GM21528 (cell line): Measurements from ENCODE around the gene SYNE2.
"Not testable (repeated sequence)": the region's sequence is repeated elsewhere in the genome, so short reads cannot be mapped to it uniquely, and the experiment has no call there.

Experiments
- ATAC-seq: cut with Tn5 transposase; IDR thresholded peaks from one replicate; pipeline ENCODE4 v1.9.1; 2021; ENCODE audit warnings: mild to moderate bottlenecking, moderate library complexity; ENCODE audit not compliant: unreplicated experiment, low FRiP score

The SYNE2 gene

DNA sequence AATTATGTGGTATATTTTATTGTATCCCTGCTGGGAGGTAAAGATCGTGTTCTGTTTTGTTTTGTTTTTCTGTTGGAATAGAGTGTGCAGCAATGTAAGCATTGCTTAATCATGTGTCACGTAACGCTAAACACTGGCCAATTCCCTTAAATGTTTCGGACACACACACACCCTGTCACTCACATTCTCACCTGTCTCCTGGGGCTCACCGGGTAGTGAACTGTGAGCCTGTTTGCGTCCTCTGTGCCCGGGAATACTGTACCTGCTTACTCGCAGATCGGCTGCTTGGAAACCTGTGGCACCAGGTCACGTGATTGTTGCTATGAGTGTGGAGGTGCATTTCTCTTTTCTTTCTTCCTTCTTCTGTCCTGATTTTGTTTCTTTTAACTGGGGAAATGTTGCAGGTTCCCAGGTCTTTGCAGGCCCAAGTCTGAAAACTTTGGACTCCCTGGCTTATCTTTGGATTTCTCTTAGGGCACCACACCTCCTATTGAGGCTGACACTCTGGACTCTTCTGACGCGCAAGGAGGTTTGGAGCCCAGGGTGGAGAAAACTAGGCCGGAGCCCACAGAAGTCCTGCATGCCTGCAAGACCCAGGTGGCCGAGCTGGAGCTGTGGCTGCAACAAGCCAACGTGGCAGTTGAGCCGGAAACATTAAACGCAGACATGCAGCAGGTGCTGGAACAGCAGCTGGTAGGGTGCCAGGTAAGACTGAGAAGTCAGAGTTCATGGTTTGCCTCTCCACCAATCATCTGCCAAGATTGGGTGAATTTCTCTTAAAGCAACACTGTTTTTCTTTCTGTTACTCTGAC, 260.3 kb downstream of the SYNE2 start:
- no peak for ATAC-seq

DNA sequence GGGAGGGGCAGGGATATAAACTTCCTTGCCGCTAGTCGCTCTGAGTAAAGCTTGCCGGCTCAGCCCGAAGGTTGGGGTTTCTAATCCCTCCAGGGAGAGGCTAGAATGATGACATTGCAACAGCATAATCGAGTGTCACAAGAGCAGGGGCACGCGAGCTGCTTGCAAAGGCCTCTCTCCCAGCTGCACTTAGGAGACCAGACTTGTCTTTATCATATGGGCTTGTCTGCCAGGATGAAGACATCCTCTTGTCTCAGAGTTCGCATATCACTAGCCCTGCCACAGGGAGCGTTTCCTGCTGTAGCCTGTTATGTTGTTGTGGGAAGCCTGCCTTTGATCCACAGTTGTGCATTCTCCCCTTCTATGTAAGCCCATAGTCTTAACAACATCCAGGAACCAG, 261.4 kb downstream of the SYNE2 start:
- ATAC-seq = no peak

DNA sequence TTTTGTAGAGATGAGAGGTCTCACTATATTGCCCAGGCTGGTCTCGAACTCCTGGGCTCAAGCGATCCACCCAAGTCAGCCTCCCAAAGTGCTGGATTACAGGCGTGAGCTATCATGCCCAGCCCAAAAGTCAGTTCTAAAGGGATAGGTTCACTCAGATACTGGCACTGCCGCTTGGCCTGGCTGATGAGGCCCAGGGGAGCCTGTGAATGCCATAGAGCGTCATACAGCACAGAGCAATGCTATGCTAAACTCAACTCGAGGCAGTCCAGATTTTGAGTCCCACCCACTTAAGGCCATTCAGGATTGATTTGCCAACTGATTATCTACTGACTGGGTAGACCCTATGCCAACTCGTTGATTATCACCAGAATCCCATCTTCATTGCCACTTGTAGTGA, 262.0 kb downstream of the SYNE2 start:
- ATAC-seq = no peak

DNA sequence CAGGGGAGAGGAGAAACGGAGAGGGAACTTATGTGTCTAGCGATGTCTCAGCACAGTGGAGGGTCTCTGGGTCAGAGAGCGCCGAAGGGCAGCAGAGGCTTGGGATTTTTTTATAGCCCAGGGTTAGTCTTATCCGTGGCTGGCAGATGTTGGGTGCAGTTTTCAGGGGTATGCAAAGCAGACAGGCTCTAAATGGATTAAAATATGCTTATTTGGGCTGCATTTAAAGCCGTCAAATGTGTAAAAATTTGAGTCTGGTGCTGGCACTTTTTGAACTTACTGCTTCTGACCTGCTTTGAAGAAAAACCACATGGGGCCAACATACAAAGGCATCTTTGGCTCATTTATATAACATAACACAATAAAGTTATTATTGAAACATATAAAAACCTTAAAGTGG, 262.6 kb downstream of the SYNE2 start:
- no peak for ATAC-seq

DNA sequence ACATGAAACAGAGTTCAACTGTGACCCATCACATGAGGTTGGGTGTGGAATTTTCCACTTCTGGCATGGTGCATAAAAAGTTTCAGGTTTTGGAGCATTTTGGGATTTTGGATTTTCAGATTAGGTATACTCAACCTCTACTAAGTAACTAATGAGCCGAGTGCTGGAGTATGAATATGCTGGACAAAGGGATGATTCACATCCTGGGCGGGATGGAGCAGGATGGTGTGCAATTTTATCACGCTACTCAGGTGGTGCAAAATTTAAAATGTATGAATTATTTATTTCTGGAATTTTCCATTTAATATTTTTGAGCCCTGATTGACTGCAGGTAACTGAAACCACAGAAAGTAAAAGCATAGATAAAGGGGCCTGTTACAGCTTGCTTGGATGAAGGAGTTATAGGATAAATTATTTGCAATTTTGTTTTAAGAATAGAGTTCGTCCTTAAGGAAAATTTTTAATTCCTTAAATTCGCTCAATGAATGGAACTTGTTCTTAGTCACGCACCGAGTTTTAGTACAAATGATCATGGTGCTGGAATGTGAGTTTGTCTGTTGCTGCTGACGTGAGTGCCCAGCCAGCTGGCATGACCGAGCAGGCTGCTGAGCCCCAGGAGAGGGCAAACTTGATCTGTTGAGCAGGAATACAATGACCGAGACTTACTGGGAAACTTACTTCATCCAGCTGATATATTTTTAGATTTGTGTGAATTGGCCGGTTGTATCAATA, 265.0 kb downstream of the SYNE2 start:
- ATAC-seq = no peak

DNA sequence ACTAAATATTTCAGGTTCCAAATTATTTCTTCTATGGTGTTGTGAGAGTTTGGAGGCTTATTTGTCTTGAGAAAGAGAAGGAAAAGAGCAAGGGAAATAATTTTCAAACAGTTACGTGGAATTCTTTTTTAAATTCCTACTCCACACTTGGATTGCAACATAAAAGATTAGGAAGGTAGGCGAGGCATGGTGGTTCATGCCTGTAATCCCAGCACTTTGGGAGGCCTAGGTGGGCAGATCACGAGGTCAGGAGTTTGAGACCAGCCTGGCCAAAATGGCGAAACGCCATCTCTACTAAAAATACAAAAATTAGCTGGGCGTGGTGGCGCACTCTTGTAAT, 265.6 kb downstream of the SYNE2 start:
- ATAC-seq = not testable (repeated sequence)

DNA sequence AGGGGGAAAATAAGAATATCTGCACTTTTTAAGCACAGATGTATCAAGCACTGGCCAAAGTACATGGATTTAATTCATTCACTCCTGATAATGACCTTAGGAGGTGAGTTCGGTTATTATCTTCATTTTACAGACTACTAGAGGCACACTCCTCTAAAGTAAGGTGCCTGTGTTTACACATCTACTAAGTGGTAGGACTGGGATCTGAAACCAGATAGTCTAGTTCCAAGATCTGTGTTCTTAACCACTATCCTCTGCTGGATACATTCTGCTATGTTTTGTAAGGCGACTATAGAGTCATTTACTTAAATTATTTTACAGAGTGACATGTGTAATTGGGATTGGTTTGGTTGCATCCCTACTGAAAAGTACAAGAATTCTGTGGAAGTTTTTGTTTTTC, 266.1 kb downstream of the SYNE2 start:
- no peak for ATAC-seq

DNA sequence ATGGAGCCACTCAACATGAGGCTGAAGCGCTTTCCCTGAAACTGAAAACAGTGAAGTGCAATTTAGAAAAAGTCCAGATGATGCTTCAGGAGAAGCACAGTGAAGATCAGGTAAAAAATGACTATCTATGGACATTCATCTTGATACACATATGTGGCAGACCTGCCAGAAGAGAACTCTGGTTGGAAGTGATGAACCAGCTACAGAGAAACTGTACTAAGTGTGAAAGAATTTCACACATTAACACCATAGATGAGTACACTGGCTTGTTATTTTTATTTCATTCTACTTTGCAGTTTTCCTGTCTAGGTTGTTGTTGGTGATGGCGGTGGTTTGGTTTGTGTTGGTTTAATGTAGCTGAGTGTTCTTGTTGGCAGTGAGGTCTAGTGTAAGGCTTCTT, 266.7 kb downstream of the SYNE2 start:
- no peak for ATAC-seq

DNA sequence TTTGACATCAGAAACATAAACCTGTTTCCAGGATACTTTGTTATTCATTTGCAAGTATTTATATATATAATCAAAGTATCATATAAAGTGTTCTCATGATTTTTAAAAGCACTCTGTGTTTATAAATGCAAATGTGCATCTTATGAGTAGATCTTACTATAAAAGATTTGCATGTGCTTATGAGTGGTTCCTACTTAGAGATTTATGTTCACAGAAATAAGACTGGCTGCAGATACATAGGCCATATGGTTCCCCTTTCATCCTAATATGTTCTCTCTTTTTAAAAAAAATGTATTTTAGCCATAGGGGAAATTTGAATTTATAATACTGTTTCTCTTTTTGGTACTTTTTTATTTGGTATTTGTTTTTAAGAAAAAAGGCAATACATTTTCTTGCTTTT, 267.2 kb downstream of the SYNE2 start:
- ATAC-seq = no peak

DNA sequence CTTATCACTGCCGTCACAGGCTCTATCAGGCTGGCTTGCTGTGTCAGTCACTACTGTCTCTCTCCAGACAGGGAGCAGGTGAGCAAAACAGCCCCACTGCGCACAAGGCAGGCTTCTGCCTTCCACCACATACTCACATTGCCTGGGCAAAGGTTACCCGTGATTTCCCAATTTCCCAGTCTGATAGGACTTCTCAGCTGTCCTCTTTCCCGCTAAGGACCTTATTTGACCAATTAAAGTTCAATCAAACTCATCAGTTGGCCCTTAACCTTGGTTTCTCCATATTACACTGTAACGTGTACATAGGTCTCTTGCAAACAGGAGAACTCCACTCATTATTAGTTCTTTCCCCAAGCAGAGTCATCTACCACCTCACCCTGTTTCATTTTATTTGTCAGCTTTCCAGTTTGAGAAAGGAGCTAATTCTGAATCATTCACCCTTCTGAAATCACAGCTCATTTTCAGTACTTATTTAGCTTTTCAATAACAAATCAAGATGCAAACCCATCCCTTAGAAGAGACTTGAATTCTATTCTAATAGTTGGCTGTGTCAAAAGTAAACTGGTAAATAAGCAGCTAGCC, 270.5 kb downstream of the SYNE2 start:
- no peak for ATAC-seq

DNA sequence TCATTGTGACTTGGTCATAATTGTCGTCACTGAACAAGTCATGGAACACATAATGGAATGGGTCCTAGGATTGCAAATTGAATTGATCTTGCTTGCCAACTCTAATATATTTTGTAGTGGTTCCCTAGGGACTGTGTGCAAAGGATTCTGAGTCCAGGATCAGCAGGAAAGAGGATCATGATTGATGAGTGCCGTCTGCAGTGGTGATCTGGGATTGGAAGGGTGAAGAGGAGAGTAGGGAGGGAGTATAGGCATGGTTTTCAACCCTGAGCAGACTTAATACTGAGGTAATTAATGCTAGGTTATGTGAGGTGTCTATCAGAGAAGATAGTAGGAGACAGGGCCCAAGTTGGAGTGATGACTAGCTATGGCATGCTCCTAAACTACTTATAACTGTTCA, 272.5 kb downstream of the SYNE2 start:
- ATAC-seq = no peak

DNA sequence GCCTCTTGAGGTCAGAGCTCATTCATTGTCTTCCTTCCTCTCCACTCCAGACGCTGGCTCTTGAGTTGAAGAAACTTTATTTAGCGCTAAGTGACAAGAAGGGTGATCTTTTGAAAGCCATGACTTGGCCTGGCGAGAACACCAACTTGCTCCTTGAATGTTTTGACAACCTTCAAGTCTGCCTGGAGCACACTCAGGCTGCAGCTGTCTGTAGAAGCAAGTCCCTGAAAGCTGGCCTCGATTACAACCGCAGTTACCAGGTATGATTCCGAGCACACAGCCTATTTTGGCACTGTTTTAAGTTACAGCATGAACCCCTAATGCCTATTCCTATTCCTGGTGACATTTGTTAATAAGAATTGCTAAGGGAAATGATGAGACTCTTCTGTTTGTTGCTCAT, 273.7 kb downstream of the SYNE2 start:
- no peak for ATAC-seq

DNA sequence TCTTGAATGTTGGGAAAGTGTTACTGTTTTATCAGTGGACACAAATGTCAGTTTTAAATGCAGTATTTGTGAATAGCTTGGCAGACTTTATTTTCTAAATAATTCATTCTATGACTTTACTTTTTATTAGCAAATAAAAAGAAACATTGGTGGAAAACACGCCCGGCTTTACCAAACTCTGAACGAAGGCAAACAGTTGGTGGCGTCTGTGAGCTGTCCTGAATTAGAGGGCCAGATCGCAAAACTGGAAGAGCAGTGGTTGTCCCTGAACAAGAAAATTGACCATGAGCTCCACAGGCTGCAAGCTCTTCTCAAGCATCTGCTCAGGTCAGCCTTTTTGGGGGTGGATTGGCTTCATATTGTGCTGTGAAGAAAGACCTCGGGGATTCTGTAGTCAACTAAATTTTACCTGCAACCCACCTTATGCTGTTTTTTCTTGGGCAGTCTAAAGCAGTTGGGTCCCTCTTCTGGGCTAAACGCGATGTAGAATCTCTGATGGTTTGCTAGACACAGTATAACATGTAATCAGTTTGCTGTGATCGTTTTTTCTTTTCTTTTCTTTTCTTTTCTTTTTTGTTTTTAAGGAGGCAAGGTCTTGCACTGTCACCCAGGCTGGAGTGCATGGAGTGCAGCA, 285.0 kb downstream of the SYNE2 start:
- ATAC-seq = no peak

DNA sequence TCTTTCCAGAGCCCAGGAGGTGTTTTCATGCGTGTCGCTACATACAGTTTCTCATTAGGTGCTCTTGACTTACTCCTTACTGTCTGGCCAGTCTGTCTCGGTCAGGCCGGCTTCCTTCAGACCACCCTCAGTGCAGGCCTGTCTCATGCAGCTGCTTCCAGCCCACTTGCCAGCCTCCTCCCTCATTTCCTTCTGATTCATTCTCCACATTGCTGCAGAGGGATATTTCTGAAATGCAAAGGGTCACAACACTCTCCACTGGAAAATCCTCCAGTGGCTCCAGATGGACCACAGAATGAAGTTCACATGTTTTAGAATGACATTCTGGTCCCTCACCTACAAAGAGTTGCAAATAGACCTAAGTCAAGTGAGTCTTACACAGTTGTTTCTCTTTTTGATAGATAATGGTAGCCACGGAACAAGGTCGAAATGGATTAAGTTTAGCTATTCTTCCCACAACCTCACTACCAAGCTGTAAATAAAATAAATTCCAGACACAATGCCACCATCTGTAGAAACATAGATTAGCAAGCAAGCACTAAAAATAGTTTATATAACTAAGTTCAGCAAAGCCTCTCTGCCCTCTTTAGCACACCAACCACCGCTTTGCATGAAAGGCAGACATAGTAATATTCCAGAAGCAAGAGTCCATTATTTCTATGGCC, 294.5 kb downstream of the SYNE2 start:
- no peak for ATAC-seq

DNA sequence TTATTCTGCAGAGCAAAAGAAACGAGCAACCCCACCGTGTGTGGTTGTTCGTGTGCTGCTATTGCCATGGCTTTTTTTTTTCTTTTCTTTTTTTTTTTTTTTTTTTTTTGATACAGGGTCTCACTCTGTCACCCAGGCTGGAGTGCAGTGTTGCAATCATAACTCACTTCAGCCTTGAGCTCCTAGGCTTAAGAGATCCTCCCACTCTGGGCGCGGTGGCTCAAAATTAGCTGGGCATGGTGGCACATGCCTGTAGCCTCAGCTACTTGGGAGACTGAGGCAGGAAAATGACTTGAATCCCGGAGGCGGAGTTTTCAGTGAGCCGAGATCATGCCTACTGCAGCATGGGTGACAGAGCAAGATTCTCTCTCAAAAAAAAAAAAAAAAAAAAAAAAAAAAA, 297.1 kb downstream of the SYNE2 start:
- ATAC-seq = no peak

DNA sequence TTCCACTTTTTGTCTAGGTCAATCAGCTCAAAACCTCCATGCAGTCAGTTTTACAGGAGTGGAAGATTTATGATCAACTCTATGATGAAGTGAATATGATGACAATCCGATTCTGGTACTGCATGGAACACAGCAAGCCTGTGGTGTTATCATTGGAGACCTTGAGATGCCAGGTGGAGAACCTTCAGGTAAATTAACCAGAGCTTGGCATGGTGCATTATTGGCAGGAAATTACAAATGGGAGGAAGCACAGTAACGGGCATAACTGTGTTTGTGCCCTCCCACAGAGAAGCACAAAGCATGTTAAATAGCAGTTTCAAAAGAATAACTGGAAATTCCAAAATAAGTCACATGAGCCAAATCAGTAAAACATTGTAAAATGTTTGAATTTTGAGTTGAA, 305.8 kb downstream of the SYNE2 start:
- no peak for ATAC-seq

DNA sequence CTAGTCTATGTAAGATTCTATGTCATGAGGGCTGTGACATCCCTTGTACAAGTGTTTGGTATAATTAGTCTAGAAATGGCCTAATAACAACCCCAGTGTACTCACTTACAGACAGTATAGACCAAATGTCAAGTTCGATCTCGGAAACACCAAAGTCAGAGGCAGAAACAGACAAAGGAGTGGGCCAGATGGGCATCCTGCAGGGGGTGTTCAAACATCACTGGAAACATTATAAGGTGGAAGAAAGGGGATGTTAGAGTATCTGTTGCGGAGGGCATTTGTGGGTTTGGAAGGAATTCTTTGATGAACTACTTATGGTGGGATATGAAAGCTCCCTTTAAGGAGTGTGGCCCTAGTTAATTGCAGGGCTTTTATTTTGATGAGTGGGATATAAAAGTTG, 306.8 kb downstream of the SYNE2 start:
- no peak for ATAC-seq

DNA sequence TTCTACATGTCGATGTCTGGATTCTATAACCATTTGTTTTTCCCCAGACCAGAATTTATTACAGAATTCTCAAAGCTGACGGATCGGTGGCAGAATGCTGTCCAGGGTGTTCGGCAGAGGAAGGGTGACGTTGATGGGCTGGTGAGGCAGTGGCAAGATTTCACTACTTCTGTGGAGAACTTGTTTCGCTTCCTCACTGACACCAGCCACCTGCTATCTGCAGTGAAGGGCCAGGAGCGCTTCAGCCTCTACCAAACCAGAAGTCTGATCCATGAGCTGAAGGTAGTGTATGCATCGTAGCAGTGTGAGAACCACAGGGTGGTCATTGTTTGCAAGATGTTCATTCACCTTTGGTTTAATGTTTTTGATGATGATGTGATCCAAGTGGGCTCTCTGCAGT, 317.4 kb downstream of the SYNE2 start:
- no peak for ATAC-seq

DNA sequence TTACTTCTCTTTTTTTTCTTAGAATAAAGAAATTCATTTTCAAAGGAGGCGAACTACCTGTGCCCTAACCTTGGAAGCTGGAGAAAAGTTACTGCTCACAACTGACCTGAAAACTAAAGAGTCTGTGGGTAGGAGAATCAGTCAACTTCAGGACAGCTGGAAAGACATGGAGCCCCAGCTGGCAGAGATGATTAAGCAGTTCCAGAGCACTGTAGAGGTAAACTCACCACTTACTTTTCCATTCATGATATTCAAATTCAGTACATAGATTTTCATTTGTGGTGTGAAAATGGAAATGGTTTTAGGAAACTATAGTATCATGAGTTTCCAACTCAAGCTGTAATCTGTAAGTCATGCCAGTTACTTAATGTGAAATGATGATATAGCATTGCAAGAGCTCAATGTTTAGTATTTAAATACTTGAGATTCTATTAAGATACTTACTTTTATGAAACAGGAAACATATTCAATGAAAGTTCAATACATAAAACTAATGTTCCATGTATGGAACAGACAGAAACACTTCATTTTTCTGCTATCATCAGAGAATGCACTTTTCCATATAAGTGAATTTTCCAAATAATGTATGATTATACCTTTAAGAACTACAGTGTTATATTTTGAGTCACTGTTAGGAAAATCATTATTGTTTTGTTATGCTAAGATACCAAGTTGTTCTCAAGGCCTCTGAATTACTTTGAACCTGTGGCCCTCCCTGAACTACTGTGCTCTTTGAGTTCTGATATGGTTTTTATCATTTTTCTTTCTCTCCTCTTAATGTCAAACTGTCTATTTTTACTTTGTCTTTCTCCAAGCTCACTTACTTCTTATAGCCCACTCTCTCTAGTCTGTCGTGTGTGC, 322.3 kb downstream of the SYNE2 start:
- ATAC-seq = no peak

DNA sequence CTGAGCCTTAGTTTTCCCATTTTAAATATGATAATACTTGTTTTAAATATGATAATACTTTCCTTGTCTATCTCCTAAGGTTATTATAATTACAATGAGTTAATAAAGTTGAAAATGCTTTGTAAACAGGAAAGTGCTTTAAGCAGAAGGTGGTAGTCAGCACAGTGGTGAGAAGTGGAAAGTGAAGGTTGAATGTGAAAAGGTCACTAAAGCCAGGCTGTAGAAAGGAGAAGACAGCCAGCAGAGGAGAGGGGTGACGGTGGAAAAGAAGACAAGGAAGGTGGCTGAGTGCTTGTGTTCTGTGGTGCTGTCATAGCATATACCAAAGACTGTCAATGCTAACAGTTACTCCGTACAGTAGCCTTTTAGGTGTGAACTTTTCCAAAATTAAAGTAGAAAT, 323.5 kb downstream of the SYNE2 start:
- ATAC-seq = no peak
